Keratinocyte (primary cell): ENCODE measurements around the gene NOS3. TPM values are rescaled to one million over a fixed set of nuclear protein-coding genes. Genes with fewer than 3 reads are reported as not detected.

Experiments used
- DNase-seq: peaks from one replicate; pipeline ENCODE4 v3.0.0-alpha.2; 2011; ENCODE audit warnings: low read depth, missing footprints, low spot score
- FAIRE-seq: peaks from 2 replicates; lab custom pipeline; 2011; peaks lifted over from hg19 to GRCh38; lab: Jason Lieb, UNC
- H2AFZ ChIP-seq: 2 replicates; pipeline ENCODE4 v1.6.0; 2012; ENCODE audit warnings: low read length, control low read depth, inconsistent platforms; ENCODE audit not compliant: control insufficient read depth
- H3K27ac ChIP-seq: 2 replicates; pipeline ENCODE4 v1.5.1; 2011; ENCODE audit warnings: low read length; ENCODE audit not compliant: control insufficient read depth, insufficient read depth
- H3K27me3 ChIP-seq: 3 replicates; pipeline ENCODE4 v1.6.0; 2011; ENCODE audit warnings: low read length; ENCODE audit not compliant: control insufficient read depth, insufficient read depth; ENCODE audit errors: extremely low read depth
- H3K36me3 ChIP-seq, 2 experiments: 2 replicates in 1 of 2; 3 replicates in 1 of 2; pipeline ENCODE4 v1.5.1; 2011; ENCODE audit warnings: low read length in 2 of 2, mild to moderate bottlenecking in 1 of 2; ENCODE audit not compliant: control insufficient read depth in 2 of 2, insufficient read depth in 2 of 2; ENCODE audit errors: extremely low read depth in 1 of 2
- H3K4me1 ChIP-seq: 3 replicates; pipeline ENCODE4 v1.5.1; 2011; ENCODE audit warnings: low read length; ENCODE audit not compliant: control insufficient read depth, insufficient read depth; ENCODE audit errors: extremely low read depth
- H3K4me2 ChIP-seq: 3 replicates; pipeline ENCODE4 v1.6.0; 2011; ENCODE audit warnings: low read depth, low read length; ENCODE audit not compliant: control insufficient read depth, insufficient read depth; ENCODE audit errors: extremely low read depth
- H3K4me3 ChIP-seq, 3 experiments: fragments of 200-600 bp in 1 of 3; sonication (generic) in 1 of 3; 2 replicates in 2 of 3; 3 replicates in 1 of 3; pipeline ENCODE4 v1.5.1; 2011 to 2016; ENCODE audit warnings: low read length in 3 of 3, mild to moderate bottlenecking in 3 of 3, control low read depth in 2 of 3, inconsistent platforms in 1 of 3, low read depth in 1 of 3, mixed read lengths in 1 of 3, mixed run types in 1 of 3, moderate library complexity in 1 of 3; ENCODE audit not compliant: control insufficient read depth in 2 of 3, insufficient read depth in 2 of 3; ENCODE audit errors: extremely low read depth in 1 of 3
- H3K79me2 ChIP-seq: 2 replicates; pipeline ENCODE4 v1.6.0; 2012; ENCODE audit warnings: low read length; ENCODE audit not compliant: control insufficient read depth, insufficient read depth
- H3K9ac ChIP-seq: 3 replicates; pipeline ENCODE4 v1.6.0; 2011; ENCODE audit warnings: low read length; ENCODE audit not compliant: control insufficient read depth, insufficient read depth; ENCODE audit errors: extremely low read depth
- H3K9me1 ChIP-seq: 3 replicates; pipeline ENCODE4 v1.6.0; 2011; ENCODE audit warnings: low read length; ENCODE audit not compliant: control insufficient read depth, insufficient read depth; ENCODE audit errors: extremely low read depth
- H3K9me3 ChIP-seq: 2 replicates; pipeline ENCODE4 v1.5.1; 2012; ENCODE audit warnings: low read depth, low read length; ENCODE audit not compliant: control insufficient read depth
- H4K20me1 ChIP-seq: 3 replicates; pipeline ENCODE4 v1.6.0; 2011; ENCODE audit warnings: low read length; ENCODE audit not compliant: control insufficient read depth, insufficient read depth; ENCODE audit errors: extremely low read depth
- CTCF ChIP-seq, 3 experiments: IDR thresholded peaks in 1 of 3; conservative IDR thresholded peaks in 1 of 3; optimal IDR thresholded peaks in 1 of 3; 2 replicates in 2 of 3; 3 replicates in 1 of 3; pipeline versions ENCODE3 to v1.5.1; 2011; ENCODE audit warnings: low read length in 3 of 3, mild to moderate bottlenecking in 3 of 3, moderate library complexity in 2 of 3, control low read depth in 1 of 3, inconsistent platforms in 1 of 3; ENCODE audit not compliant: insufficient read depth in 2 of 3; ENCODE audit errors: extremely low read depth in 1 of 3
- EZH2 ChIP-seq: IDR thresholded peaks from one replicate; pipeline ENCODE4 v1.6.1; 2012; ENCODE audit warnings: inconsistent platforms, mild to moderate bottlenecking, low read length, moderate library complexity
- dilution Hi-C: fragments of 300-500 bp; cut with MboI; formaldehyde crosslinking; loops from one replicate; pipeline ENCODE4 v1.7.0; 2020; ENCODE audit warnings: low sequenced_read_pairs; ENCODE audit not compliant: extremely low pct_ligation_motif_present
- polyA plus RNA-seq, 5 experiments: library from polyadenylated mRNA; depleted of rRNA in 3 of 5; stranded (reverse) in 3 of 5; stranded (forward) in 1 of 5; unstranded in 1 of 5; fragments of >200 nt; gene quantifications; 1 replicate in 1 of 5; 2 replicates in 3 of 5; 3 replicates in 1 of 5; pipeline versions ENCODE4 v1.2.1 to v1.2.3, GENCODE V29; 2011 to 2012; ENCODE audit warnings: missing spikeins in 2 of 5, low read depth in 1 of 5, low replicate concordance in 1 of 5

The NOS3 gene
- polyA plus RNA-seq, 1 donor (not counting 4 experiments of a cell fraction or from before 2014, with no cell fraction given) = 0.77 TPM

- Histone ChIP-seq H3K27ac (no peak overlapping the region), H3K79me2 (no peaks in the 10 kb centered on the region), H2AFZ (no peak overlapping the region), H3K9me3 (no peaks in the 10 kb centered on the region), H4K20me1 (no peaks in the 10 kb centered on the region), H3K4me1 (no peaks in the 10 kb centered on the region), H3K9me1 (no peaks in the 10 kb centered on the region), H3K9ac (no peak overlapping the region), H3K4me2 (no peak overlapping the region), H3K4me3 (no peak overlapping the region), H3K27me3 (peaks cover 52% of the 10 kb centered on the region), H3K36me3 (no peaks in the 10 kb centered on the region)
- dilution Hi-C loops = no loop called here
- no peak for FAIRE-seq
- DNase-seq = no peak
- TF ChIP-seq EZH2 (no peak), CTCF (optimal IDR thresholded peaks at IDR 0.05 in 1 of 3, IDR thresholded peaks at IDR 0.05 in 1 of 3, conservative IDR thresholded peaks at IDR 0.05 in 1 of 3; ENCODE audit: extremely low read depth in 1 of 3, insufficient read depth in 2 of 3, low read length in 3 of 3) (no peak)
Measured at GRCh38 chr7:150954201-150954985, 36.4 kb upstream of the NOS3 start.

GRCh38 chr7:150954986-150955518, 35.8 kb upstream of the NOS3 start:
- dilution Hi-C loops = no loop called here
- no peak for TF ChIP-seq CTCF (optimal IDR thresholded peaks at IDR 0.05 in 1 of 3, IDR thresholded peaks at IDR 0.05 in 1 of 3, conservative IDR thresholded peaks at IDR 0.05 in 1 of 3; ENCODE audit: extremely low read depth in 1 of 3, insufficient read depth in 2 of 3, low read length in 3 of 3)
- TF ChIP-seq EZH2 = no peak
- no peaks in the 10 kb centered on the region for H3K4me1 ChIP-seq
- H3K4me3 ChIP-seq = no peak overlapping the region
- no peaks in the 10 kb centered on the region for H3K79me2 ChIP-seq
- no peak overlapping the region for H3K27ac ChIP-seq
- DNase-seq = no peak
- H4K20me1 ChIP-seq = no peaks in the 10 kb centered on the region
- no peaks in the 10 kb centered on the region for H3K9me3 ChIP-seq
- no peaks in the 10 kb centered on the region for H3K36me3 ChIP-seq
- H2AFZ ChIP-seq = no peak overlapping the region
- no peak overlapping the region for H3K4me2 ChIP-seq
- H3K27me3 ChIP-seq = peaks cover 58% of the 10 kb centered on the region
- no peak overlapping the region for H3K9ac ChIP-seq
- H3K9me1 ChIP-seq = no peaks in the 10 kb centered on the region
- FAIRE-seq = no peak
